CD8-positive, alpha-beta memory T cell (primary cell): ENCODE measurements around the gene KIAA0930. TPM values are rescaled to one million over a fixed set of nuclear protein-coding genes. Genes with fewer than 3 reads are reported as not detected.

Experiments used
- CTCF ChIA-PET: fragments of 350-600 bp; sonication (Branson Sonifier 250); formaldehyde crosslinking; loops from one replicate; lab custom pipeline; 2021; ENCODE audit warnings: antibody characterized with exemption; lab: Charles Lee
- POLR2A ChIA-PET: fragments of 350-600 bp; sonication (Branson Sonifier 250); formaldehyde crosslinking; loops from one replicate; lab custom pipeline; 2021; ENCODE audit warnings: antibody characterized with exemption; lab: Charles Lee
- DNase-seq, 5 donors: peaks; one replicate each; pipeline versions ENCODE4 v3.0.0 to v3.0.0-alpha.2; 2020 to 2022; ENCODE audit warnings: mixed read lengths in 1 of 5
- H3K27ac ChIP-seq: one replicate; pipeline ENCODE4 v1.7.0; 2013; ENCODE audit warnings: low read depth, mild to moderate bottlenecking, low read length, moderate library complexity
- H3K27me3 ChIP-seq: 2 replicates; pipeline ENCODE4 v1.7.0; 2013; ENCODE audit warnings: low read length, mild to moderate bottlenecking; ENCODE audit not compliant: insufficient read depth, poor library complexity, severe bottlenecking
- H3K36me3 ChIP-seq: 2 replicates; pipeline ENCODE4 v1.7.0; 2013; ENCODE audit warnings: mild to moderate bottlenecking, low read length, moderate library complexity; ENCODE audit not compliant: insufficient read depth
- H3K4me1 ChIP-seq: 2 replicates; pipeline ENCODE4 v1.7.0; 2013; ENCODE audit warnings: mild to moderate bottlenecking, low read length, moderate library complexity; ENCODE audit not compliant: insufficient read depth
- H3K4me3 ChIP-seq: 2 replicates; pipeline ENCODE4 v1.7.0; 2013; ENCODE audit warnings: mild to moderate bottlenecking, low read length
- H3K9me3 ChIP-seq: 2 replicates; pipeline ENCODE4 v1.7.0; 2013; ENCODE audit warnings: mild to moderate bottlenecking, low read length
- H3K27ac Mint-ChIP-seq, 8 donors: one replicate each; pipeline ENCODE4 v1.8.0; 2020 to 2021; ENCODE audit warnings: mixed read lengths in 8 of 8, mild to moderate bottlenecking in 6 of 8, inconsistent platforms in 3 of 8, moderate library complexity in 3 of 8
- H3K27me3 Mint-ChIP-seq, 2 donors: one replicate each; pipeline ENCODE4 v1.8.0; 2020 to 2021; ENCODE audit warnings: mixed read lengths in 2 of 2, mild to moderate bottlenecking in 1 of 2, moderate library complexity in 1 of 2
- H3K36me3 Mint-ChIP-seq, 3 donors: one replicate each; pipeline ENCODE4 v1.8.0; 2020 to 2021; ENCODE audit warnings: mixed read lengths in 3 of 3, inconsistent platforms in 1 of 3, mild to moderate bottlenecking in 1 of 3
- H3K4me1 Mint-ChIP-seq, 3 donors: one replicate each; pipeline ENCODE4 v1.8.0; 2020 to 2021; ENCODE audit warnings: mixed read lengths in 3 of 3, inconsistent platforms in 1 of 3, mild to moderate bottlenecking in 1 of 3
- H3K4me3 Mint-ChIP-seq, 7 donors: one replicate each; pipeline ENCODE4 v1.8.0; 2020 to 2021; ENCODE audit warnings: mixed read lengths in 7 of 7, mild to moderate bottlenecking in 6 of 7, moderate library complexity in 4 of 7, inconsistent platforms in 2 of 7
- H3K9me3 Mint-ChIP-seq, 5 donors: one replicate each; pipeline ENCODE4 v1.8.0; 2020 to 2022; ENCODE audit warnings: mixed read lengths in 5 of 5, mild to moderate bottlenecking in 3 of 5, moderate library complexity in 2 of 5, inconsistent platforms in 1 of 5
- polyA plus RNA-seq: library from polyadenylated mRNA; unstranded; fragments of 300-500 nt; fragmentation: Illumina TruSeq; gene quantifications from one replicate; pipeline ENCODE4 v1.2.3, GENCODE V29; 2021
- total RNA-seq, 2 experiments: library from RNA; stranded (reverse); gene quantifications; one replicate each; pipeline ENCODE4 v1.2.3, GENCODE V29; 2021

Gene KIAA0930
- total and polyA plus RNA-seq, 3 experiments from 2014 or later, result 2.7 to 39.5 (median 32.3) TPM

- peaks cover 0 to 36% (median 7%) of the 10 kb centered on the region in 3 donors for H3K36me3 Mint-ChIP-seq
Observed at GRCh38 chr22:45164270-45165088, 76.2 kb downstream of the KIAA0930 start.

GRCh38 chr22:45163451-45164269 lies 77.0 kb downstream of the KIAA0930 start, which contains the start of gene NUP50:
Gene NUP50, plus strand, starts transcription at chr22:45163925. Its CDS starts 4,253 bp downstream, at chr22:45168178.
- POLR2A ChIA-PET, result interaction anchor here (1.1 to 2.9 kb wide), 3 partner anchors 10 to 78 kb away, joined by 3 to 12 read pairs (median 4); partner anchors contain the start of gene KIAA0930
- CTCF ChIA-PET, result interaction anchor here (1.0 to 2.1 kb wide), 3 partner anchors 10 to 45 kb away, joined by 4 to 5 read pairs (median 5); no protein-coding TSS in a partner anchor
- Histone ChIP-seq H3K27me3 (no peaks in the 10 kb centered on the region), H3K4me3 (peak within 1 kb of the TSS; percentile 79), H3K27ac (peak within 1 kb of the TSS; percentile 79), H3K9me3 (no peaks in the 10 kb centered on the region), H3K4me1 (peaks cover 48% of the 10 kb centered on the region), H3K36me3 (peaks cover 10% of the 10 kb centered on the region)
- Mint-ChIP-seq H3K4me1 (peaks cover 46 to 74% (median 71%) of the 10 kb centered on the region in 3 donors), H3K9me3 (no peaks in the 10 kb centered on the region), H3K27me3 (peaks cover 0 to 1% of the 10 kb centered on the region in 2 donors), H3K27ac (peak within 1 kb of the TSS; percentile 87 to 98 (median 96)), H3K4me3 (peak within 1 kb of the TSS; percentile 91 to 99 (median 95)), H3K36me3 (peaks cover 0 to 31% (median 7%) of the 10 kb centered on the region in 3 donors)
- peak; percentile 95 to 98 (median 97) for DNase-seq

More at GRCh38 chr22:45164270-45165088, 76.2 kb downstream of the KIAA0930 start:
- H3K4me3 Mint-ChIP-seq, result peak overlapping the region; percentile 91 to 99 (median 95)
- Histone ChIP-seq H3K4me3 (peak overlapping the region; percentile 79), H3K9me3 (no peaks in the 10 kb centered on the region), H3K4me1 (peaks cover 51% of the 10 kb centered on the region), H3K36me3 (peaks cover 12% of the 10 kb centered on the region), H3K27me3 (no peaks in the 10 kb centered on the region), H3K27ac (peak overlapping the region; percentile 79)
- ChIA-PET CTCF (interaction anchor here (1.0 to 2.1 kb wide), 3 partner anchors 9 to 45 kb away, joined by 4 to 5 read pairs (median 5); no protein-coding TSS in a partner anchor), POLR2A (interaction anchor here (1.1 to 2.9 kb wide), 3 partner anchors 9 to 77 kb away, joined by 3 to 12 read pairs (median 4); partner anchors contain the start of gene KIAA0930)
- DNase-seq, result peak; percentile 18 to 52 (median 21)
- H3K4me1 Mint-ChIP-seq, result peaks cover 46 to 73% (median 69%) of the 10 kb centered on the region in 3 donors
- H3K27me3 Mint-ChIP-seq, result peaks cover 0 to 1% of the 10 kb centered on the region in 2 donors
- peak overlapping the region; percentile 87 to 98 (median 96) for H3K27ac Mint-ChIP-seq
- H3K9me3 Mint-ChIP-seq, result no peaks in the 10 kb centered on the region

GRCh38 chr22:45163099-45163450 lies 77.6 kb downstream of the KIAA0930 start:
- ChIA-PET CTCF (interaction anchor here (1.0 to 2.1 kb wide), 3 partner anchors 10 to 46 kb away, joined by 4 to 5 read pairs (median 5); no protein-coding TSS in a partner anchor), POLR2A (interaction anchor here (1.1 to 2.9 kb wide), 3 partner anchors 10 to 78 kb away, joined by 3 to 12 read pairs (median 4); partner anchors contain the start of gene KIAA0930)
- H3K27me3 ChIP-seq, result no peaks in the 10 kb centered on the region
- no peak for DNase-seq
- H3K27ac Mint-ChIP-seq, result peak overlapping the region; percentile 74 to 96 (median 88)
- H3K9me3 Mint-ChIP-seq, result no peaks in the 10 kb centered on the region
- H3K9me3 ChIP-seq, result no peaks in the 10 kb centered on the region
- H3K36me3 Mint-ChIP-seq, result peaks cover 0 to 27% (median 4%) of the 10 kb centered on the region in 3 donors
- H3K4me1 ChIP-seq, result peaks cover 48% of the 10 kb centered on the region
- peak overlapping the region; percentile 79 for H3K27ac ChIP-seq
- H3K27me3 Mint-ChIP-seq, result peaks cover 0 to 1% of the 10 kb centered on the region in 2 donors
- H3K4me3 Mint-ChIP-seq, result peak overlapping the region; percentile 90 to 99 (median 95)
- peaks cover 43 to 72% (median 72%) of the 10 kb centered on the region in 3 donors for H3K4me1 Mint-ChIP-seq
- H3K4me3 ChIP-seq, result peak overlapping the region; percentile 79
- peaks cover 6% of the 10 kb centered on the region for H3K36me3 ChIP-seq

GRCh38 chr22:45162531-45162930 lies 78.2 kb downstream of the KIAA0930 start:
- Mint-ChIP-seq H3K36me3 (peaks cover 0 to 31% (median 4%) of the 10 kb centered on the region in 3 donors), H3K4me3 (peak overlapping the region; percentile 90 to 99 (median 95)), H3K27me3 (peaks cover 0 to 1% of the 10 kb centered on the region in 2 donors), H3K9me3 (no peaks in the 10 kb centered on the region), H3K4me1 (peaks cover 42 to 72% (median 71%) of the 10 kb centered on the region in 3 donors), H3K27ac (peak overlapping the region in 6 of 8 donors; percentile 32 to 96 (median 88))
- POLR2A ChIA-PET, result interaction anchor here (2.9 kb wide), 1 partner anchor 11 kb away, joined by 12 read pairs; no protein-coding TSS in a partner anchor
- no peak overlapping the region for H3K27ac ChIP-seq
- H3K4me1 ChIP-seq, result peaks cover 48% of the 10 kb centered on the region
- H3K27me3 ChIP-seq, result no peaks in the 10 kb centered on the region
- no peak for DNase-seq
- H3K4me3 ChIP-seq, result peak overlapping the region; percentile 79
- H3K9me3 ChIP-seq, result no peaks in the 10 kb centered on the region
- H3K36me3 ChIP-seq, result peaks cover 8% of the 10 kb centered on the region
- CTCF ChIA-PET, result no interaction called here

- H3K4me1 ChIP-seq, result peaks cover 27% of the 10 kb centered on the region
- H3K27ac ChIP-seq, result no peak overlapping the region
- no peak overlapping the region for H3K4me3 ChIP-seq
- Mint-ChIP-seq H3K27ac (peak overlapping the region in 5 of 8 donors; percentile 17 to 86 (median 54)), H3K9me3 (no peaks in the 10 kb centered on the region), H3K4me3 (peak overlapping the region in 1 of 7 donors; percentile 78), H3K27me3 (peaks cover 0 to 1% of the 10 kb centered on the region in 2 donors), H3K36me3 (peaks cover 0 to 39% (median 2%) of the 10 kb centered on the region in 3 donors), H3K4me1 (peaks cover 25 to 52% (median 47%) of the 10 kb centered on the region in 3 donors)
- POLR2A ChIA-PET, result no interaction called here
- H3K27me3 ChIP-seq, result no peaks in the 10 kb centered on the region
- no peak for DNase-seq
- CTCF ChIA-PET, result no interaction called here
- H3K36me3 ChIP-seq, result peaks cover 9% of the 10 kb centered on the region
- H3K9me3 ChIP-seq, result no peaks in the 10 kb centered on the region
Observed at GRCh38 chr22:45159652-45160462, 80.8 kb downstream of the KIAA0930 start.

- H3K36me3 Mint-ChIP-seq, result peaks cover 0 to 40% (median 6%) of the 10 kb centered on the region in 3 donors
- H3K27me3 Mint-ChIP-seq, result no peaks in the 10 kb centered on the region
- no peak for DNase-seq
- H3K9me3 ChIP-seq, result no peaks in the 10 kb centered on the region
- no peak overlapping the region for H3K27ac Mint-ChIP-seq
- H3K27me3 ChIP-seq, result no peaks in the 10 kb centered on the region
- H3K36me3 ChIP-seq, result peaks cover 9% of the 10 kb centered on the region
- H3K4me3 ChIP-seq, result no peak overlapping the region
- peaks cover 21% of the 10 kb centered on the region for H3K4me1 ChIP-seq
- H3K4me3 Mint-ChIP-seq, result no peak overlapping the region
- H3K9me3 Mint-ChIP-seq, result no peaks in the 10 kb centered on the region
- no peak overlapping the region for H3K27ac ChIP-seq
- H3K4me1 Mint-ChIP-seq, result peaks cover 19 to 44% (median 44%) of the 10 kb centered on the region in 3 donors
- CTCF ChIA-PET, result no interaction called here
- POLR2A ChIA-PET, result no interaction called here
Observed at GRCh38 chr22:45157907-45158306, 82.8 kb downstream of the KIAA0930 start.
